ENCODE data around the gene ATP11B. TPM values are rescaled to one million over a fixed set of nuclear protein-coding genes. Genes with fewer than 3 reads are reported as not detected.

The ATP11B gene
- total and polyA plus RNA-seq, 2 of the 8 experiments (the other 6 are each of a cell fraction or from before 2014, with no cell fraction given), result 5.1 to 26.5 TPM

DNA sequence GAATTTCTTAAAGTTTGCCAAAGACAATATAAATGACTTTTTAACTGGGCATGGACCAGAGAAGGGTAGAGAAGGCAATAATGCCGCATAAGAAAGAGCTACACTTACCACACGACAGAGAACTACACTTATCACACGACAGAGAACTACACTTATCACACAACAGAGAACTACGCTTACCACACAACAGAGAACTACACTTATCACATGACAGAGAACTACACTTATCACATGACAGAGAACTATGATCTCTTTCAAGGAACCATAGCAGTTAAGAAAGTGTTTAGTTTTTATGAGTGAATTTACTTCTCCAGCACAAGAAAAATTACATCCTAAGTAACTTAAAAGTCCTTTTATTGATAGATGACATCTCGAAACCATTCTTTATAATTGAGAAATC, 155.0 kb downstream of the ATP11B start:
- no peak for TF ChIP-seq CREB1 (IDR thresholded peaks at IDR 0.05)
- no peak for TF ChIP-seq SAP30 (IDR thresholded peaks at IDR 0.05; ENCODE audit: insufficient read depth, insufficient replicate concordance, low read length)
- TF ChIP-seq, protein P1, sequence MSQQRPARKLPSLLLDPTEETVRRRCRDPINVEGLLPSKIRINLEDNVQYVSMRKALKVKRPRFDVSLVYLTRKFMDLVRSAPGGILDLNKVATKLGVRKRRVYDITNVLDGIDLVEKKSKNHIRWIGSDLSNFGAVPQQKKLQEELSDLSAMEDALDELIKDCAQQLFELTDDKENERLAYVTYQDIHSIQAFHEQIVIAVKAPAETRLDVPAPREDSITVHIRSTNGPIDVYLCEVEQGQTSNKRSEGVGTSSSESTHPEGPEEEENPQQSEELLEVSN (IDR thresholded peaks at IDR 0.05), result no peak
- no peak for TF ChIP-seq GTF2F1 (IDR thresholded peaks at IDR 0.05; ENCODE audit: borderline replicate concordance, low read depth, low read length)
- TF ChIP-seq CTBP2 (IDR thresholded peaks at IDR 0.05; ENCODE audit: borderline replicate concordance, insufficient read depth, insufficient read length, low read length), result no peak
- TF ChIP-seq, protein P2, sequence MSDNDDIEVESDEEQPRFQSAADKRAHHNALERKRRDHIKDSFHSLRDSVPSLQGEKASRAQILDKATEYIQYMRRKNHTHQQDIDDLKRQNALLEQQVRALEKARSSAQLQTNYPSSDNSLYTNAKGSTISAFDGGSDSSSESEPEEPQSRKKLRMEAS (IDR thresholded peaks at IDR 0.05), result no peak
- TF ChIP-seq SIX5 (IDR thresholded peaks at IDR 0.05; ENCODE audit: low read depth, low read length), result no peak
- no peak for TF ChIP-seq FOSL1 (IDR thresholded peaks at IDR 0.05; ENCODE audit: insufficient read depth, low read depth, low read length)
- TF ChIP-seq NRF1 (IDR thresholded peaks at IDR 0.05; ENCODE audit: low read depth, low read length), result no peak
- no peak for TF ChIP-seq TBP (IDR thresholded peaks at IDR 0.05; ENCODE audit: low read depth, low read length)
- no peak for TF ChIP-seq SIN3A (conservative IDR thresholded peaks at IDR 0.05 in 1 of 2, IDR thresholded peaks at IDR 0.05 in 1 of 2; ENCODE audit: low read depth in 1 of 2, low read length in 2 of 2)
- TF ChIP-seq PHF8 (conservative IDR thresholded peaks at IDR 0.05; ENCODE audit: low read depth, low read length), result no peak
- TF ChIP-seq CHD2 (IDR thresholded peaks at IDR 0.05; ENCODE audit: low read length), result no peak
- H3K27ac ChIP-seq (ENCODE audit: low read depth, low read length), result no peak overlapping the region
- POLR2A ChIA-PET (ENCODE audit: partially characterized antibody), result no interaction called here

More for the DNA sequence above, 155.0 kb downstream of the ATP11B start:
- H3K4me1 ChIP-seq (replicated peaks in 1 of 4; ENCODE audit: control insufficient read depth in 3 of 4, insufficient read depth in 4 of 4, low read length in 3 of 4), result peaks cover 0 to 4% (median 0%) of the 10 kb centered on the region in 4 experiments; a peak in 3 of 7 replicates
- no peak overlapping the region for H2BK12ac ChIP-seq (ENCODE audit: low read depth, low read length)
- H3K27me3 ChIP-seq (replicated peaks in 1 of 4; ENCODE audit: control insufficient read depth in 3 of 4, extremely low read depth in 1 of 4, insufficient read depth in 3 of 4, low read length in 3 of 4), result no peaks in the 10 kb centered on the region
- no peak overlapping the region for H3K56ac ChIP-seq (replicated peaks; ENCODE audit: insufficient read length, low read depth, low read length)
- WGBS, 2 experiments (ENCODE audit: extremely low coverage in 1 of 2, insufficient coverage in 1 of 2, insufficient read length in 1 of 2, insufficient replicate concordance in 2 of 2, low coverage in 1 of 2, low lambda C conversion rate in 2 of 2, missing lambda C conversion rate in 1 of 2), result 90% methylated on average over 5 of the region's 5 CpGs; no CpG with 5 or more reads in 1 of the 2 experiments
- H4K20me1 ChIP-seq (replicated peaks in 1 of 2; ENCODE audit: control insufficient read depth in 1 of 2, insufficient read depth in 2 of 2, low read length in 2 of 2), result no peaks in the 10 kb centered on the region
- no peak overlapping the region for H4K8ac ChIP-seq (ENCODE audit: extremely low read depth, insufficient read depth, low read length)
- H2AK5ac ChIP-seq (ENCODE audit: low read depth, low read length), result no peak overlapping the region
- no peak overlapping the region for H2BK5ac ChIP-seq (ENCODE audit: low read depth, low read length)
- H3K36me3 ChIP-seq (ENCODE audit: control insufficient read depth in 2 of 4, insufficient read depth in 4 of 4, low read length in 3 of 4), result peaks cover 0 to 20% (median 5%) of the 10 kb centered on the region in 4 experiments; a peak in 4 of 8 replicates
- H2BK120ac ChIP-seq (replicated peaks; ENCODE audit: low read depth, low read length), result no peak overlapping the region
- H4K91ac ChIP-seq (replicated peaks; ENCODE audit: insufficient read length, low read length), result no peak overlapping the region
- DNase-seq (ENCODE audit: low read depth in 1 of 2, low spot score in 2 of 2), result no peak
- H3K79me2 ChIP-seq (ENCODE audit: control insufficient read depth in 1 of 2, insufficient read depth in 2 of 2, low read length in 2 of 2), result no peaks in the 10 kb centered on the region
- H3K23me2 ChIP-seq (ENCODE audit: low read depth, low read length), result no peaks in the 10 kb centered on the region
- no peak overlapping the region for H3K14ac ChIP-seq (ENCODE audit: insufficient read length)
- H3K79me1 ChIP-seq (ENCODE audit: low read depth, low read length), result no peaks in the 10 kb centered on the region
- no peak overlapping the region for H3K4me3 ChIP-seq (ENCODE audit: extremely low read depth in 1 of 4, insufficient read depth in 2 of 4, low read depth in 3 of 4, low read length in 4 of 4)
- no peak overlapping the region for H3K18ac ChIP-seq (ENCODE audit: extremely low read depth, low read length)
- H3K4me2 ChIP-seq (ENCODE audit: insufficient read depth in 1 of 2, low read depth in 2 of 2, low read length in 2 of 2), result no peak overlapping the region
- no peak overlapping the region for H2BK20ac ChIP-seq (ENCODE audit: low read length)
- H4K5ac ChIP-seq (ENCODE audit: insufficient read length, low read depth, low read length), result no peak overlapping the region
- H3K9me3 ChIP-seq (ENCODE audit: insufficient read depth in 2 of 2, low read depth in 1 of 2, low read length in 1 of 2), result peaks cover 0 to 6% of the 10 kb centered on the region in 2 experiments; a peak in 1 of 4 replicates
- H3K9ac ChIP-seq (replicated peaks in 1 of 4; ENCODE audit: extremely low read depth in 1 of 4, low read depth in 3 of 4, low read length in 3 of 4), result no peak overlapping the region
- no peak overlapping the region for H2AFZ ChIP-seq (ENCODE audit: low read length)
- CTCF ChIA-PET (ENCODE audit: partially characterized antibody), result interaction anchor here (2.8 kb wide), 1 partner anchor 38 kb away, joined by 6 read pairs; no protein-coding TSS in a partner anchor
- H2BK15ac ChIP-seq (ENCODE audit: low read length), result no peak overlapping the region
- FAIRE-seq, result no peak
- H3K4ac ChIP-seq (replicated peaks; ENCODE audit: insufficient read length, low read depth, low read length), result no peak overlapping the region
- H3K23ac ChIP-seq (ENCODE audit: insufficient read length), result no peak overlapping the region

All from H1 (cell line).